Measurements from ENCODE around the gene SLC9A3. TPM values are rescaled to one million over a fixed set of nuclear protein-coding genes. Genes with fewer than 3 reads are reported as not detected.

Gene SLC9A3
- total RNA-seq, 4 donors from 2014 or later, result 4.8 to 701 (median 183) TPM

DNA sequence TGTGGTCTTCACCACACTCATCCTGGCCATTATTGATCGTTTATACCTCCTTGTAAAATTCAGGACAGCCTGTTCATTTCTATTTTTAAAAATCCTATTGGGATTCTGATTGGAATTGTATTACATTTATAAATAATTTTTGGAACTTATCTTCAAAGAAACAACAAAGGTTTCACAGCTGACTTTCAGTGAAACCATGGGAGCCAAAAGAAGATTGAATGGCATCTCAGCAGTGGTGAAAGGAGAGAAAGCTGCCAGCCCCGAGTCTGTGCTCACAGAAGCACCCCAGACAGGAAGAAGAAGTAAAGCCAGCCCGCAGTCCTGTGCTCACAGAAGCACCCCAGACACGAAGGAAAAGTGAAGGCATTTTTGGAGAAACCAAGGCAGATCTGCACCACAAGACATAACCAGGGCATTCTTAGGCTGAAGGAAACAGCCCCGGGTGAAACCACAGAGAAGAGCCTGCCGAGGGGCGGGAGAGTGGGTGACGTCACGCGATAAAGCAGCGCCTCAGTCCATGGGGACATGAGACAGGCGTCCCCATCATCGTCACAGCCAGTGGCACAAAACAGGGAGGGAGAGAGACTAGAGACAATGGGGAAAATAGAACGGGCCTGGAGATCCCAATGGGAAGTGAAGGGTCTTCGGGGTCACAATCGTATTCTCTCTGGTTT, 42.5 kb upstream of the SLC9A3 start:
- DNase-seq, result no peak
- H3K9me3 ChIP-seq, result no peaks in the 10 kb centered on the region
- 85 to 96% methylated on average over 10 to 16 of the region's 16 CpGs for WGBS, 2 donors (ENCODE audit: low coverage in 1 of 2)
- TF ChIP-seq EP300 (IDR thresholded peaks at IDR 0.05; ENCODE audit: low read depth), result no peak
- TF ChIP-seq, protein P1, sequence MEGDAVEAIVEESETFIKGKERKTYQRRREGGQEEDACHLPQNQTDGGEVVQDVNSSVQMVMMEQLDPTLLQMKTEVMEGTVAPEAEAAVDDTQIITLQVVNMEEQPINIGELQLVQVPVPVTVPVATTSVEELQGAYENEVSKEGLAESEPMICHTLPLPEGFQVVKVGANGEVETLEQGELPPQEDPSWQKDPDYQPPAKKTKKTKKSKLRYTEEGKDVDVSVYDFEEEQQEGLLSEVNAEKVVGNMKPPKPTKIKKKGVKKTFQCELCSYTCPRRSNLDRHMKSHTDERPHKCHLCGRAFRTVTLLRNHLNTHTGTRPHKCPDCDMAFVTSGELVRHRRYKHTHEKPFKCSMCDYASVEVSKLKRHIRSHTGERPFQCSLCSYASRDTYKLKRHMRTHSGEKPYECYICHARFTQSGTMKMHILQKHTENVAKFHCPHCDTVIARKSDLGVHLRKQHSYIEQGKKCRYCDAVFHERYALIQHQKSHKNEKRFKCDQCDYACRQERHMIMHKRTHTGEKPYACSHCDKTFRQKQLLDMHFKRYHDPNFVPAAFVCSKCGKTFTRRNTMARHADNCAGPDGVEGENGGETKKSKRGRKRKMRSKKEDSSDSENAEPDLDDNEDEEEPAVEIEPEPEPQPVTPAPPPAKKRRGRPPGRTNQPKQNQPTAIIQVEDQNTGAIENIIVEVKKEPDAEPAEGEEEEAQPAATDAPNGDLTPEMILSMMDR (IDR thresholded peaks at IDR 0.05), result no peak
- TF ChIP-seq POLR2AphosphoS5 (IDR thresholded peaks at IDR 0.05), result no peak
- TF ChIP-seq POLR2A (IDR thresholded peaks at IDR 0.05), result no peak
- no peak overlapping the region for H3K4me3 ChIP-seq
- peaks cover 0 to 4% (median 0%) of the 10 kb centered on the region in 4 donors for H3K4me1 ChIP-seq
- H3K36me3 ChIP-seq, result no peaks in the 10 kb centered on the region
- intact Hi-C loops (cut with DNase I; ENCODE audit: low total_unique reads), result no loop called here
- in situ Hi-C loops (cut with MboI; ENCODE audit: low pct_ligation_motif_present in 1 of 4, low pct_unique_long_range_greater_than_20kb in 1 of 4, low sequenced_read_pairs in 3 of 4), result no loop called here
- H3K27me3 ChIP-seq, result peaks cover 54% of the 10 kb centered on the region
- H3K27ac ChIP-seq, result no peak overlapping the region

DNA sequence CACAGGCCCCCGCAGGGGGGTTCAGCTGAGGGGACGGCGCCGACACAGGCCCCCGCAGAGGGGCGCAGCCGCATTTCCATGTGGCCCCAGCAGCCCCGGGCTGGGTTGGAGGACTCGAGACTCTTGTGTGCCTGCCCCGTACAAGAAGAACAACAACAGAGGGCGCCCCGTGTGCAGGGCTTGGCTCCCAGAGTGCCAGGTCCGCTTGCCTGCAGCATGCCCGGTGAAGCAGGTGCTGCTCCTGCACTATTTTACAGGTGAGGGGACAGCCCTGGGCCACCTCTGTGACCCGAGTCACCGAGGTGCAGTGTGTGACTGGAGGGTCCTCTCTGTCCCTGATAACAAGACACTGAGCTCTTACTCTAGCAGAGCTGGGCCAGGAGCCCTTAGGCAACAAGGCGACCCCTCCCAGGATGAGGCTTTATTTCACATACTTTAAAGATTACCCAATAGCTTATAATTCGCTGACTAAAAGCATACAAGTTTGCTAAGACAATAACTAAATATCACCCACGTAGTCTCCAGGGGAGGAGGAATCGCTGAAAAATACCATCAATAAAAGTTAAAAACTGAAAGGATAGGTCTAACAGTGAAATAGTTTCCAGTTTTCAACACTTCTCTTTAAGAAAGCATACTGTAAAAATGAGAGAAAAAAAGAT, 41.7 kb upstream of the SLC9A3 start:
- in situ Hi-C loops (cut with MboI; ENCODE audit: low pct_ligation_motif_present in 1 of 4, low pct_unique_long_range_greater_than_20kb in 1 of 4, low sequenced_read_pairs in 3 of 4), result no loop called here
- H3K27me3 ChIP-seq, result peaks cover 55% of the 10 kb centered on the region

DNA sequence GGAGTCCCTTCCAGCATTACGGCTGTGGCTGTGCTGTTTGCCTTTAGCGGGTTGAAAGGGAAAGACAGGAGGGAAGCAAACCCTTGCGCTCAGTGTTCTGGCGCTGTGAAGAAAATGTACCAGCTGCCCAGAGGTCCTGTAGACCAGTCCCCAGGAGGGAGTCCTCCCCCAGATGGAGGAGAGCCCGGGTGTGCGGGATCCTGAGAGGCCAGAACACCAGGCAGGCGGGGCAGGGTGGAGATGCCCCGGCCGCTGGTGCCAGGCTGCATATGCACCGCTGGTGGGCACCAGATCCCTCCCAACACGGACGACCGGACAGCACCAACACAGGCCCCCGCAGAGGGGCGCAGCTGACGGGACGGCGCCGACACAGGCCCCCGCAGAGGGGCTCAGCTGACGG, 37.2 kb upstream of the SLC9A3 start:
- intact Hi-C loops (cut with DNase I; ENCODE audit: low total_unique reads), result no loop called here
- Histone ChIP-seq H3K4me3 (no peak overlapping the region), H3K4me1 (peaks cover 0 to 9% (median 4%) of the 10 kb centered on the region in 4 donors), H3K36me3 (no peaks in the 10 kb centered on the region), H3K27ac (no peak overlapping the region), H3K27me3 (peaks cover 18% of the 10 kb centered on the region), H3K9me3 (no peaks in the 10 kb centered on the region)
- TF ChIP-seq, protein P1 (IDR thresholded peaks at IDR 0.05), result no peak
- TF ChIP-seq POLR2AphosphoS5 (IDR thresholded peaks at IDR 0.05) (no peak), EP300 (IDR thresholded peaks at IDR 0.05; ENCODE audit: low read depth) (no peak), POLR2A (IDR thresholded peaks at IDR 0.05) (no peak)
- 80% methylated on average over 21 of the region's 21 CpGs; no CpG with 5 or more reads in 1 of the 2 donors for WGBS, 2 donors (ENCODE audit: low coverage in 1 of 2)
- no peak for DNase-seq
- in situ Hi-C loops (cut with MboI; ENCODE audit: low pct_ligation_motif_present in 1 of 4, low pct_unique_long_range_greater_than_20kb in 1 of 4, low sequenced_read_pairs in 3 of 4), result no loop called here

More for the DNA sequence above, 41.7 kb upstream of the SLC9A3 start:
- intact Hi-C loops (cut with DNase I; ENCODE audit: low total_unique reads), result no loop called here
- DNase-seq, result no peak
- WGBS, 2 donors (ENCODE audit: low coverage in 1 of 2), result 30 to 54% methylated on average over 4 to 18 of the region's 20 CpGs
- Histone ChIP-seq H3K27ac (no peak overlapping the region), H3K4me1 (peaks cover 0 to 4% (median 0%) of the 10 kb centered on the region in 4 donors), H3K36me3 (no peaks in the 10 kb centered on the region), H3K9me3 (no peaks in the 10 kb centered on the region), H3K4me3 (no peak overlapping the region)
- TF ChIP-seq, protein P1 (IDR thresholded peaks at IDR 0.05), result no peak
- no peak for TF ChIP-seq POLR2A (IDR thresholded peaks at IDR 0.05)

DNA sequence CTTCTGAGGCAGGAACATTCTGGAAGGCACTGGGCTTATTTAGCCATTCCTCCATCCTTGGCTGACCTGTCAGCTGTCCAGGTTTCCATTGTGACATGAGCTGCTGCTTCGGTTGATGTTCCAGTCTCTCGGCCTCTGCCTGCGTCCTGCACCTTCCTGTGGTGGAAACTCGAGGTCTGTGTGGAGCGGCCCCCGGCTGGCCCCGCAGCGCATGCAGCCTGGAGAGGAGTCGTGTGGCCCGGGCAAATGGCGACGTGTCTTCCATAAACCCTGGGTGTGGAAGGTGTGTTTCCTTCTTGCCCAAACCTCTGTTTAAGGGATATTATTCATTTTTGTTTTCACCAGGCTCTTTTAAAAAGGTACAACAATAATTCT, 36.5 kb upstream of the SLC9A3 start:
- no peak for DNase-seq
- TF ChIP-seq POLR2A (IDR thresholded peaks at IDR 0.05) (no peak), EP300 (IDR thresholded peaks at IDR 0.05; ENCODE audit: low read depth) (no peak), POLR2AphosphoS5 (IDR thresholded peaks at IDR 0.05) (no peak)
- TF ChIP-seq, protein P1 (IDR thresholded peaks at IDR 0.05), result no peak
- in situ Hi-C loops (cut with MboI; ENCODE audit: low pct_ligation_motif_present in 1 of 4, low pct_unique_long_range_greater_than_20kb in 1 of 4, low sequenced_read_pairs in 3 of 4), result no loop called here
- 76% methylated on average over 12 of the region's 12 CpGs; no CpG with 5 or more reads in 1 of the 2 donors for WGBS, 2 donors (ENCODE audit: low coverage in 1 of 2)
- Histone ChIP-seq H3K36me3 (no peaks in the 10 kb centered on the region), H3K27me3 (peaks cover 11% of the 10 kb centered on the region), H3K4me3 (no peak overlapping the region), H3K4me1 (peaks cover 0 to 11% (median 3%) of the 10 kb centered on the region in 4 donors), H3K27ac (no peak overlapping the region), H3K9me3 (no peaks in the 10 kb centered on the region)
- intact Hi-C loops (cut with DNase I; ENCODE audit: low total_unique reads), result no loop called here

Measured in transverse colon (tissue), 4 donors.